Neural cell (in vitro differentiated cells): ENCODE results near the gene BCL3. TPM values are rescaled to one million over a fixed set of nuclear protein-coding genes. Genes with fewer than 3 reads are reported as not detected.
A peak's percentile ranks its signal among the peaks of the same experiment; 100 is the strongest.

Source experiments
- H2AFZ ChIP-seq: fragments of 200-600, 300-800 bp; sonication (generic), shearing (Covaris generic); 2 replicates; pipeline ENCODE4 v1.6.0; 2014; ENCODE audit warnings: low read depth, mild to moderate bottlenecking, antibody characterized with exemption, low read length, moderate library complexity
- H3F3A ChIP-seq: fragments of 200-600 bp; shearing (Covaris generic); 2 replicates; pipeline ENCODE4 v1.6.1; 2016; ENCODE audit warnings: mild to moderate bottlenecking, moderate library complexity, mixed read lengths, antibody characterized with exemption, low read length; ENCODE audit not compliant: insufficient read depth, poor library complexity, severe bottlenecking
- H3K27ac ChIP-seq: fragments of 200-600, 300-800 bp; sonication (generic), shearing (Covaris generic); 2 replicates; pipeline ENCODE4 v1.5.1; 2014; ENCODE audit warnings: mild to moderate bottlenecking, low read length, moderate library complexity
- H3K27me3 ChIP-seq: fragments of 300-800, 200-600 bp; sonication (generic), shearing (Covaris generic); 2 replicates; pipeline ENCODE4 v1.6.0; 2014; ENCODE audit warnings: mild to moderate bottlenecking, low read depth, low read length, moderate library complexity; ENCODE audit not compliant: insufficient read depth
- H3K36me3 ChIP-seq: fragments of 300-800, 200-600 bp; sonication (generic), shearing (Covaris generic); 2 replicates; pipeline ENCODE4 v1.5.1; 2014; ENCODE audit warnings: mild to moderate bottlenecking, antibody characterized with exemption, low read length, moderate library complexity; ENCODE audit not compliant: insufficient read depth
- H3K4me2 ChIP-seq: fragments of 300-800, 200-600 bp; sonication (generic), shearing (Covaris generic); 2 replicates; pipeline ENCODE4 v1.6.0; 2014; ENCODE audit warnings: mild to moderate bottlenecking, low read length
- H3K4me3 ChIP-seq: fragments of 300-800, 200-600 bp; sonication (generic), shearing (Covaris generic); 2 replicates; pipeline ENCODE4 v1.5.1; 2014; ENCODE audit warnings: mild to moderate bottlenecking, low read length, moderate library complexity
- H3K79me2 ChIP-seq: fragments of 200-600 bp; shearing (Covaris generic); replicated peaks from 2 replicates; pipeline ENCODE4 v1.6.0; 2014; ENCODE audit warnings: mild to moderate bottlenecking, low read length, moderate library complexity; ENCODE audit not compliant: insufficient read depth
- H3K9ac ChIP-seq: fragments of 300-800, 200-600 bp; sonication (generic), shearing (Covaris generic); 2 replicates; pipeline ENCODE4 v1.6.1; 2016; ENCODE audit warnings: mild to moderate bottlenecking, low read length, mixed read lengths
- H3K9me2 ChIP-seq: fragments of 200-600 bp; shearing (Covaris generic); 2 replicates; pipeline ENCODE4 v1.6.1; 2016; ENCODE audit warnings: mild to moderate bottlenecking, low read length, mixed read lengths; ENCODE audit not compliant: insufficient read depth
- H3K9me3 ChIP-seq: fragments of 200-600, 300-800 bp; sonication (generic), shearing (Covaris generic); 2 replicates; pipeline ENCODE4 v1.6.1; 2016; ENCODE audit warnings: mild to moderate bottlenecking, mixed run types, low read length, moderate library complexity, mixed read lengths
- H4K20me1 ChIP-seq: fragments of 200-600 bp; shearing (Covaris generic); 2 replicates; pipeline ENCODE4 v1.6.1; 2016; ENCODE audit warnings: mild to moderate bottlenecking, mixed run types; ENCODE audit not compliant: insufficient read depth
- EP300 ChIP-seq: fragments of 450-650 bp; conservative IDR thresholded peaks from 2 replicates; pipeline ENCODE4 v1.6.1; 2014; ENCODE audit warnings: antibody characterized with exemption, mild to moderate bottlenecking, moderate library complexity; ENCODE audit not compliant: poor library complexity, severe bottlenecking
- MXI1 ChIP-seq: fragments of 450-650 bp; conservative IDR thresholded peaks from 2 replicates; pipeline ENCODE4 v1.6.1; 2014; ENCODE audit warnings: antibody characterized with exemption, mild to moderate bottlenecking; ENCODE audit not compliant: poor library complexity, severe bottlenecking
- POLR2AphosphoS5 ChIP-seq: IDR thresholded peaks from 2 replicates; pipeline ENCODE4 v1.6.1; 2012
- RAD21 ChIP-seq: fragments of 450-650 bp; conservative IDR thresholded peaks from 2 replicates; pipeline ENCODE4 v1.6.1; 2014; ENCODE audit warnings: antibody characterized with exemption, mild to moderate bottlenecking, moderate library complexity
- SMC3 ChIP-seq: fragments of 450-650 bp; conservative IDR thresholded peaks from 2 replicates; pipeline ENCODE4 v1.6.1; 2014; ENCODE audit warnings: antibody characterized with exemption, mild to moderate bottlenecking, moderate library complexity; ENCODE audit not compliant: poor library complexity
- TAF1 ChIP-seq: IDR thresholded peaks from 2 replicates; pipeline ENCODE4 v1.6.1; 2012; ENCODE audit warnings: low read depth
- polyA minus RNA-seq: library from RNA; depleted of rRNA, polyadenylated mRNA; stranded (reverse); fragments of >200 nt; gene quantifications from 2 replicates; pipeline ENCODE4 v1.2.3, GENCODE V29; 2014
- polyA plus RNA-seq: library from polyadenylated mRNA; depleted of rRNA; stranded (reverse); fragments of >200 nt; gene quantifications from 2 replicates; pipeline ENCODE4 v1.2.3, GENCODE V29; 2014
- TF ChIP-seq, protein P1 (sequence below): IDR thresholded peaks from 2 replicates; pipeline ENCODE4 v1.6.1; 2012; ENCODE audit warnings: borderline replicate concordance

The BCL3 gene, protein sequence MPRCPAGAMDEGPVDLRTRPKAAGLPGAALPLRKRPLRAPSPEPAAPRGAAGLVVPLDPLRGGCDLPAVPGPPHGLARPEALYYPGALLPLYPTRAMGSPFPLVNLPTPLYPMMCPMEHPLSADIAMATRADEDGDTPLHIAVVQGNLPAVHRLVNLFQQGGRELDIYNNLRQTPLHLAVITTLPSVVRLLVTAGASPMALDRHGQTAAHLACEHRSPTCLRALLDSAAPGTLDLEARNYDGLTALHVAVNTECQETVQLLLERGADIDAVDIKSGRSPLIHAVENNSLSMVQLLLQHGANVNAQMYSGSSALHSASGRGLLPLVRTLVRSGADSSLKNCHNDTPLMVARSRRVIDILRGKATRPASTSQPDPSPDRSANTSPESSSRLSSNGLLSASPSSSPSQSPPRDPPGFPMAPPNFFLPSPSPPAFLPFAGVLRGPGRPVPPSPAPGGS
- polyA plus RNA-seq, result 0.48 and 1.6 TPM in 2 replicates
- not detected in 2 replicates for polyA minus RNA-seq

- Histone ChIP-seq H3K9ac (no peak within 1 kb of the TSS), H4K20me1 (no peaks in the 10 kb centered on the region), H2AFZ (no peak within 1 kb of the TSS), H3K9me3 (no peaks in the 10 kb centered on the region), H3K36me3 (no peaks in the 10 kb centered on the region), H3K79me2 (no peaks in the 10 kb centered on the region), H3K27me3 (peaks cover 77% of the 10 kb centered on the region), H3K4me3 (peak within 1 kb of the TSS; percentile 37), H3K4me2 (no peak within 1 kb of the TSS), H3F3A (no peaks in the 10 kb centered on the region), H3K9me2 (no peaks in the 10 kb centered on the region), H3K27ac (no peak within 1 kb of the TSS)
- TF ChIP-seq TAF1 (no peak), RAD21 (no peak)
These were observed at the start of gene BCL3 for GRCh38 chr19:44748426-44749254. Gene BCL3, plus strand, starts transcription at chr19:44748708. Its CDS starts 83 bp downstream, at chr19:44748791.

DNA sequence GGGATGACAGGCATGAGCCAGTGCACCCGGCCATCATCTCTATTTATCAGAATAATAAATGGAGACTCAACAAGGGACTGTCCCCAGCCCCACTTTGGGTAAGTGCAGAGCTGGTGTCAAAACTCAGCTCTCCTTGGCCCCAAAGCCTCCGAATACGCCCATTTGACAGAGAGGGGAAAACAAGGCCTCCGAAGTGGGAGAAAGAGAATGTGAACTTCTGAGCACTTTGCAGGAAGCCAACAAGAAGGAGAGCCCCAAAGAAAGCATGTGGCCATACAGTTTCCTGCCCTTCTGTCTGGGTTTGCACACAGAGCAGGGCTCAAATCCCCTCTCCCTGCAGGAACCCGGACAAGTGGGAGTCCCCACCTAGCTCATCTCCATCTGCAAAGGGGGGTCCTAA lies 48.0 kb upstream of the BCL3 start:
- Histone ChIP-seq H3K36me3 (no peaks in the 10 kb centered on the region), H3K9me2 (no peaks in the 10 kb centered on the region), H3K9ac (no peak overlapping the region), H3K79me2 (no peaks in the 10 kb centered on the region), H4K20me1 (no peaks in the 10 kb centered on the region), H3K27me3 (no peaks in the 10 kb centered on the region), H3K4me3 (no peak overlapping the region), H3K4me2 (no peak overlapping the region), H3K9me3 (no peaks in the 10 kb centered on the region), H3K27ac (no peak overlapping the region), H2AFZ (no peak overlapping the region), H3F3A (no peaks in the 10 kb centered on the region)
- TF ChIP-seq POLR2AphosphoS5 (no peak), TAF1 (no peak)
- TF ChIP-seq, protein P1, sequence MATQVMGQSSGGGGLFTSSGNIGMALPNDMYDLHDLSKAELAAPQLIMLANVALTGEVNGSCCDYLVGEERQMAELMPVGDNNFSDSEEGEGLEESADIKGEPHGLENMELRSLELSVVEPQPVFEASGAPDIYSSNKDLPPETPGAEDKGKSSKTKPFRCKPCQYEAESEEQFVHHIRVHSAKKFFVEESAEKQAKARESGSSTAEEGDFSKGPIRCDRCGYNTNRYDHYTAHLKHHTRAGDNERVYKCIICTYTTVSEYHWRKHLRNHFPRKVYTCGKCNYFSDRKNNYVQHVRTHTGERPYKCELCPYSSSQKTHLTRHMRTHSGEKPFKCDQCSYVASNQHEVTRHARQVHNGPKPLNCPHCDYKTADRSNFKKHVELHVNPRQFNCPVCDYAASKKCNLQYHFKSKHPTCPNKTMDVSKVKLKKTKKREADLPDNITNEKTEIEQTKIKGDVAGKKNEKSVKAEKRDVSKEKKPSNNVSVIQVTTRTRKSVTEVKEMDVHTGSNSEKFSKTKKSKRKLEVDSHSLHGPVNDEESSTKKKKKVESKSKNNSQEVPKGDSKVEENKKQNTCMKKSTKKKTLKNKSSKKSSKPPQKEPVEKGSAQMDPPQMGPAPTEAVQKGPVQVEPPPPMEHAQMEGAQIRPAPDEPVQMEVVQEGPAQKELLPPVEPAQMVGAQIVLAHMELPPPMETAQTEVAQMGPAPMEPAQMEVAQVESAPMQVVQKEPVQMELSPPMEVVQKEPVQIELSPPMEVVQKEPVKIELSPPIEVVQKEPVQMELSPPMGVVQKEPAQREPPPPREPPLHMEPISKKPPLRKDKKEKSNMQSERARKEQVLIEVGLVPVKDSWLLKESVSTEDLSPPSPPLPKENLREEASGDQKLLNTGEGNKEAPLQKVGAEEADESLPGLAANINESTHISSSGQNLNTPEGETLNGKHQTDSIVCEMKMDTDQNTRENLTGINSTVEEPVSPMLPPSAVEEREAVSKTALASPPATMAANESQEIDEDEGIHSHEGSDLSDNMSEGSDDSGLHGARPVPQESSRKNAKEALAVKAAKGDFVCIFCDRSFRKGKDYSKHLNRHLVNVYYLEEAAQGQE, result no peak

DNA sequence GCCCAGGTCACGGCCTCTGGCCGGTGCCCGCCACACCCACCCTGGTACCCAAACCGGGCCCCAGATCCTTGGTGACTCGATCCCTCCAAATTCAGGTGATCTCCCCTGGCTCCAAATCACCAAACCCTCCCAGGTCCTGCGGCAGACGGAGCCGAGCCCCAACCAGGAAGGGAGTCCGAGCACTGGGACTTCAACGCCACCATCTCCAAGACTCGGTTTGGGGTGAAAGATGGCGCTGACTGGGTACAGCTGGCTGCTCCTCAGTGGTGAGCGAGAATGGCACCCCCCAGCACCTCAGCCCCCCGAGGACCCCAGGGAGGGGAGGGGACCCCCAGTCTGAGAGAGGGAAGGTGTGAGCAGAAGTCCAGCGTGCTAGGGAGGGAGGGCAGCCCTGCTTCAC lies 47.3 kb upstream of the BCL3 start:
- no peak overlapping the region for H3K27ac ChIP-seq
- no peaks in the 10 kb centered on the region for H3K79me2 ChIP-seq
- no peaks in the 10 kb centered on the region for H3K9me3 ChIP-seq
- no peak overlapping the region for H2AFZ ChIP-seq
- H3K27me3 ChIP-seq, result no peaks in the 10 kb centered on the region
- H3K4me3 ChIP-seq, result no peak overlapping the region
- no peak overlapping the region for H3K9ac ChIP-seq
- no peaks in the 10 kb centered on the region for H4K20me1 ChIP-seq
- no peaks in the 10 kb centered on the region for H3F3A ChIP-seq
- H3K36me3 ChIP-seq, result no peaks in the 10 kb centered on the region
- TF ChIP-seq POLR2AphosphoS5 (no peak), MXI1 (no peak), EP300 (no peak), SMC3 (no peak), TAF1 (no peak)
- H3K9me2 ChIP-seq, result no peaks in the 10 kb centered on the region
- no peak overlapping the region for H3K4me2 ChIP-seq
